ENCODE data around the gene GCSH.

The GCSH gene

DNA sequence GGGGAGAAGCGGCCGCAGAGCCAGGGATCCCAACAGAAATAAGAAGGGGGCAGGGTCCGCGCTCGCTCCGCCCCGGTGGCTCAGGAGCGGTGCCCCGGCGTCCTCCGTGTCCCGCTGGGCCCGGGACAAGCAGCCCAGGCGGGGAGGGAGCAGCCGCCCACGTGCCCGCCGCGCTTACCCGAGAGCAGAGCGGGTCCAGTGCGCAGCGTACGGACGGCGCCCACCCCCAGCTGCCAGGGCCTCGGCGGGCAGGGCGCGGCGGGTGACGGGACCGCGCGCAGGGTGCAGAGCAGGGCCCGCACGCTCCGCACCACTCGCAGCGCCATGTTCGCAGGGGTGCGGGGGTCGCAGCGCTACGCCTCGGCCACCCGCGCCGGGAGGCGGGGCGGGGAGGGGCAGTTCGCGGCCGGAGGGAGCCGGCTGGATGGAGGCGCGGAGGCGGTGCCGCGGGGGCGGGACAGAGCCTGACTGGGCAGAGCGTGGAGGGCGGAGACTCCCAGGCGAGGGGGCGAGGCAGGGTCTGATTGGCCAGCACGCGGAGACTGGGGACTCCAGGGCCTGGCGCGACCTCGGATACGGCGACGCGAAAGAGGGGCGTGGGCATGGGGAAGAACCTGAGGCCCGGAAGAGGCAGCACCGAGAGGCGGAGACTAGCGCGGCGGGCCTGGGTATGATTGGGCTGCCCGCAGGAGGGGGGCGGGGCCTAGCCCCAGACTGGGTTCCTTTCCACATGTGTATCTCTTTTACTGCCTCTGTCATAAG lies at the start of gene GCSH:
Gene GCSH, minus strand, starts transcription at position 443 of the 762 bp plus-strand sequence. Its CDS starts 117 bp downstream, at position 326.
- DNase-seq, result peak; percentile 96
- Histone ChIP-seq H3K4me3 (ENCODE audit: low read depth, low read length) (peak within 1 kb of the TSS; percentile 52), H3K27ac (peak within 1 kb of the TSS; percentile 71), H3K9me3 (ENCODE audit: severe bottlenecking) (no peaks in the 10 kb centered on the region), H3K27me3 (ENCODE audit: insufficient read depth, low read depth, severe bottlenecking) (no peaks in the 10 kb centered on the region), H3K36me3 (no peaks in the 10 kb centered on the region)
- TF ChIP-seq, protein P1, sequence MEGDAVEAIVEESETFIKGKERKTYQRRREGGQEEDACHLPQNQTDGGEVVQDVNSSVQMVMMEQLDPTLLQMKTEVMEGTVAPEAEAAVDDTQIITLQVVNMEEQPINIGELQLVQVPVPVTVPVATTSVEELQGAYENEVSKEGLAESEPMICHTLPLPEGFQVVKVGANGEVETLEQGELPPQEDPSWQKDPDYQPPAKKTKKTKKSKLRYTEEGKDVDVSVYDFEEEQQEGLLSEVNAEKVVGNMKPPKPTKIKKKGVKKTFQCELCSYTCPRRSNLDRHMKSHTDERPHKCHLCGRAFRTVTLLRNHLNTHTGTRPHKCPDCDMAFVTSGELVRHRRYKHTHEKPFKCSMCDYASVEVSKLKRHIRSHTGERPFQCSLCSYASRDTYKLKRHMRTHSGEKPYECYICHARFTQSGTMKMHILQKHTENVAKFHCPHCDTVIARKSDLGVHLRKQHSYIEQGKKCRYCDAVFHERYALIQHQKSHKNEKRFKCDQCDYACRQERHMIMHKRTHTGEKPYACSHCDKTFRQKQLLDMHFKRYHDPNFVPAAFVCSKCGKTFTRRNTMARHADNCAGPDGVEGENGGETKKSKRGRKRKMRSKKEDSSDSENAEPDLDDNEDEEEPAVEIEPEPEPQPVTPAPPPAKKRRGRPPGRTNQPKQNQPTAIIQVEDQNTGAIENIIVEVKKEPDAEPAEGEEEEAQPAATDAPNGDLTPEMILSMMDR (IDR thresholded peaks at IDR 0.05; ENCODE audit: low read depth, low read length), result no peak

DNA sequence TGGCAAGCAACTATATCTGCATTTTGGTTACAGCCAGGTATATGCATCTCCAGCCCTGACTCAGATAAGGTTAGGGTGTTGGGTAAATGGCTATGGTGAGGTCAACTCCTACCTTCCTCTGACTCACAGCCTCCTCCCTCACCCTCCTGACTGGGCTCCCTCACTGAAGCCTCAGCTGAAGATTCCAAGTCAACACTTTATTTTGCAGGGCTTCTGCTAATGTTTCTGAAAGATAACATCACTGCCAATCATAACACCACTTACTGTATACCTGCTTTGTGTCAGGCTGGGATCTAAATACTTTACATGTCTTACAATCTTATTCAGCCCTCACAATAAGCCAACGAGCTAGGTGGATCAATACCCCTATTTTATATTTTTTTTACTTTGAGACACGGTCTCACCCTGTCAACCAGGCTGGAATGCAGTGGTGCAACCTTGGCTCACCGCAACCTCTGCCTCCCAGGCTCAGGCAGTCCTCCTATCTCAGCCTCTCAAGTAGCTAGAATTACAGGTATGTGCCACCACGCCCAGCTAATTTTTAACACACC lies 47.8 kb upstream of the GCSH start:
- no peaks in the 10 kb centered on the region for H3K9me3 ChIP-seq (ENCODE audit: severe bottlenecking)
- H3K27me3 ChIP-seq (ENCODE audit: insufficient read depth, low read depth, severe bottlenecking), result no peaks in the 10 kb centered on the region
- no peak overlapping the region for H3K27ac ChIP-seq
- no peak for DNase-seq
- H3K4me3 ChIP-seq (ENCODE audit: low read depth, low read length), result no peak overlapping the region
- no peaks in the 10 kb centered on the region for H3K36me3 ChIP-seq
- TF ChIP-seq, protein P1 (IDR thresholded peaks at IDR 0.05; ENCODE audit: low read depth, low read length), result no peak

DNA sequence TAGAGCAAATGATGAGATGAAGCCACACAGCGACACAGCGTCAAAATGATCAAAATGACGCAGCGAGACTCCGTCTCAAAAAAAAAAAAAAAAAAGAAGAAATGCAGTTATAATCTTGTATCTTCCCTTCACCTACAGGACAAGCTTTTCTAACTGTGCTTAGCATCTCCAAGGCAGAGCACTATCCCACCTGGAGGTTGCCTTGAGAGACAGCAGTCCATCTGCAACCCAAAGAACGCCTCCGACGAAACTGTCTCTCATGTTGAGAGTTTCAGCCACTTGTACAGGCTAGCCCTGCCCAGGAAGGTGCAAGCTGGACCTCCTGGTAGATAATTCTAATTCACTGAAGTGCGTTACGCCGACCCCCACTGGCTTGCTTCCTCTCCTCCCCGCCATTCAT lies 46.7 kb upstream of the GCSH start:
- Histone ChIP-seq H3K27me3 (ENCODE audit: insufficient read depth, low read depth, severe bottlenecking) (no peaks in the 10 kb centered on the region), H3K27ac (no peak overlapping the region), H3K36me3 (no peaks in the 10 kb centered on the region), H3K9me3 (ENCODE audit: severe bottlenecking) (no peaks in the 10 kb centered on the region), H3K4me3 (ENCODE audit: low read depth, low read length) (no peak overlapping the region)
- no peak for DNase-seq
- TF ChIP-seq, protein P1 (IDR thresholded peaks at IDR 0.05; ENCODE audit: low read depth, low read length), result no peak

DNA sequence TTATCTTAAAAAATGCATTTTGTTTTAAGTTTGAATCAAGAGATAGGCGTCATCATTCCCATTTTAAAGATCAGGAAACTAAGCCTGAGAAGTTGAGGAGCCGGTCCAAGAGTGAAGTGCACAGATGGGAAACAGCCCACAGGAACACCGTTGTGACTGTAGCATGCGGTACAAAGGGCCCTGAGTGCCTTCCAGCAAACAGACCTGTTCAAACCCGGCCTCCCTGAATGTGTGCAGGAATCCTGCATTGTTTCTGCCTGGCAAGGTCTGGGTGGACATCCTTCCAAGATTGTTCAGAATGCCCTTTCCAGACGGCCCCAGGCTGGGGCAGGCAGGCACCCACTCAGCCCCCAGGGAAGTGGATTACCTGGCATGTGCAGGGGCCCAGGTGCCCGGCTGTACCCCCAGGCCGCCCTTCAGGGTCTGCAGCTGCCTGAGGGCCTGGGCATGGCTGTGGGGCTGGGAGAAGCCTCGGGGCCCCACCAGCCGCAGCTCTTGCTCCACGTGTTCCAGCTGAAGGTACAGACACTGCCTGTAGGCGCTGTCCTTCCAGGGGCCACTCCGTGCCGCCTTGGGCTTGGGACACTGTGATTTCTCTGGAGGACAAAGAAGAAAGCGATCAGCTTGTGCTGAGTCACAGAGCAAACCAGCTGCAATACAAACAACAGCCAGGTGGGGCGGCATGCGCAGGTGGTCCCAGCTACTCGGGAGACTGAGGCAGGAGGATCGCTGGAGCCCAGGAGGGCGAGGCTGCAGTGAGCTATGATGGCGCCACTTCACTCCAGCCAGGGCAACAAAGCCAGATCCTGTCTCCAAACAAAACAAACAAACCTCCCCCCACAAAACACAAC lies 45.0 kb upstream of the GCSH start:
- Histone ChIP-seq H3K36me3 (no peaks in the 10 kb centered on the region), H3K27ac (no peak overlapping the region), H3K4me3 (ENCODE audit: low read depth, low read length) (no peak overlapping the region), H3K27me3 (ENCODE audit: insufficient read depth, low read depth, severe bottlenecking) (no peaks in the 10 kb centered on the region), H3K9me3 (ENCODE audit: severe bottlenecking) (no peaks in the 10 kb centered on the region)
- TF ChIP-seq, protein P1 (IDR thresholded peaks at IDR 0.05; ENCODE audit: low read depth, low read length), result peak; percentile 21; the same call in 1 of the 2 replicates
- DNase-seq, result peak; percentile 5

DNA sequence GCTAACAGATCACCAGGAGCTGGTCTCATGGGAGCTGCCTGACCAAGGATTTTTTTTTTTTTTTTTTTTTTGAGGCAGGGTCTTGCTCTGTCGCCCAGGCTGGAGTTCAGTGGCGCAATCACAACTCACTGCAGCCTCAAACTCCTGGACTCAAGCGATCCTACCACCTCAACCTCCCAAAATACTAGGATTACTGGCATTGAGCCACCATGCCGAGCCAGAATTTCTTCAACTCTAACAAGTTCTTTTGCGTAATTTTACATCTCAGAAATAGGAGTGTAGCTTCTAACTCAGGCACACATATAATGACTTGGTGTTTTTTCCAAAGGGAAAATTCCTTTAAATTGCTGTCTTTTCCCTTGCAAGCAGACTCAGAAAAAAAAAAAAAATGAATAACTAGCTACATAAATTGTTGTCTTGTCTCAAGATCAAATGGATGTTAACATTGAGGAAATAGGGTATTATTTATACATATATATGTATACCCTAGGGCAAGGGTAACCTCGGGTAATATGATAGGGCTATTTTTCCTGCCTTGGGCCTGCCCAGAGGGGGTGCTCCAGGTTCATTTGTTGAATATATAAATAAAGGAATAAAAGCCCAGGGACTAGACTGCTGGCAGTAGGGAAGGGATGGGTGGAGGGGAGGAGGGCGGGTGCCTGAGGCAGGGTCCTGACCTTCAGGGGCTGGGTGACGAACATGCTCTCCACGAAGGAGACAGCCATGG lies 42.8 kb upstream of the GCSH start:
- no peaks in the 10 kb centered on the region for H3K27me3 ChIP-seq (ENCODE audit: insufficient read depth, low read depth, severe bottlenecking)
- no peaks in the 10 kb centered on the region for H3K9me3 ChIP-seq (ENCODE audit: severe bottlenecking)
- H3K36me3 ChIP-seq, result no peaks in the 10 kb centered on the region
- TF ChIP-seq, protein P1 (IDR thresholded peaks at IDR 0.05; ENCODE audit: low read depth, low read length), result no peak
- no peak overlapping the region for H3K4me3 ChIP-seq (ENCODE audit: low read depth, low read length)
- DNase-seq, result no peak
- no peak overlapping the region for H3K27ac ChIP-seq
